Activated naive CD8-positive, alpha-beta T cell (primary cell): ENCODE measurements around the gene CBX5.

Experiments used
- H3K27ac Mint-ChIP-seq: one replicate; pipeline ENCODE4 v1.8.0; 2021; ENCODE audit warnings: mixed read lengths
- H3K27me3 Mint-ChIP-seq: one replicate; pipeline ENCODE4 v1.8.0; 2021; ENCODE audit warnings: mixed read lengths
- H3K36me3 Mint-ChIP-seq: one replicate; pipeline ENCODE4 v1.8.0; 2021; ENCODE audit warnings: mixed read lengths
- H3K4me1 Mint-ChIP-seq: one replicate; pipeline ENCODE4 v1.8.0; 2021; ENCODE audit warnings: low read depth, mixed read lengths
- H3K4me3 Mint-ChIP-seq: one replicate; pipeline ENCODE4 v1.8.0; 2021; ENCODE audit warnings: mild to moderate bottlenecking, mixed read lengths
- H3K9me3 Mint-ChIP-seq: one replicate; pipeline ENCODE4 v1.8.0; 2021; ENCODE audit warnings: low read depth, mixed read lengths

CBX5 gene

DNA sequence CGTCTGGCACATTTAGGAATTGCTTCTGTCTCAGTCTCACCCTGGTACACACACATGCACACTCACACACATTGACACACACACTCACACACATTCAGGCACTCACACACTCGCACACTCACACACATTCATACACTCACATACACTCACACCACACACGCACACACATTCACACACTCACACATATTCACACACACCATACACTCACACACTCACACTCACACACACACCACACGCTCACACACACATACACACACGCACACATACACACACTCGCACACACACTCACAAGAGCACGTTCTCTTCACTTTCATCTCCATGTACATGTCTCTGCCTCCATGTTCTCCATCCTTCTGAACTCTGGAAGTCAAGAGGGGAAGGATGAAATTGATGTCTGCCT lies 68.0 kb downstream of the CBX5 start:
- peak overlapping the region; percentile 13 for H3K27ac Mint-ChIP-seq
- H3K36me3 Mint-ChIP-seq, result no peaks in the 10 kb centered on the region
- H3K27me3 Mint-ChIP-seq, result peaks cover 12% of the 10 kb centered on the region

DNA sequence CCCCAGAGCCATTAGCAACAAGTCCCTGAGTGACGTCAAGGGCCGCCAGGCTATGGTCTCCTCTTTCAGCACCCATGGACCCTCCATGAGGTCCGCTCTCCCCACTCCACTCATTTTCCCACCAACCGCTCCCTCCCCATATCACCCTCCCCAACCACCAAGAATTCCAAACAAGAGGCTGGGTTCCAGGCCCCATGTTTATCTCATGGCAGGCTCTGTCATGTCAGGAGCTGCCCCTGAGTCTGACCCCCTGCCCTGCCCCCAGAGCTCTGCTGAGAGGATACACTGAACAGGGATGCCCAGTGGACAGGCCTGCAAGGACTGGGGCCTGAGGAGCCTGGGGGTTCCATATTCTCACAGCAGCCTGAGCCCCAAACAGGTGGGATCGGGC lies 69.5 kb downstream of the CBX5 start:
- peaks cover 11% of the 10 kb centered on the region for H3K4me1 Mint-ChIP-seq
- no peaks in the 10 kb centered on the region for H3K9me3 Mint-ChIP-seq
- H3K27ac Mint-ChIP-seq, result no peak overlapping the region
- peaks cover 15% of the 10 kb centered on the region for H3K27me3 Mint-ChIP-seq
- H3K36me3 Mint-ChIP-seq, result no peaks in the 10 kb centered on the region
- H3K4me3 Mint-ChIP-seq, result no peak overlapping the region

More for the DNA sequence above, 68.0 kb downstream of the CBX5 start:
- Mint-ChIP-seq H3K4me1 (peaks cover 21% of the 10 kb centered on the region), H3K4me3 (no peak overlapping the region), H3K9me3 (no peaks in the 10 kb centered on the region)

DNA sequence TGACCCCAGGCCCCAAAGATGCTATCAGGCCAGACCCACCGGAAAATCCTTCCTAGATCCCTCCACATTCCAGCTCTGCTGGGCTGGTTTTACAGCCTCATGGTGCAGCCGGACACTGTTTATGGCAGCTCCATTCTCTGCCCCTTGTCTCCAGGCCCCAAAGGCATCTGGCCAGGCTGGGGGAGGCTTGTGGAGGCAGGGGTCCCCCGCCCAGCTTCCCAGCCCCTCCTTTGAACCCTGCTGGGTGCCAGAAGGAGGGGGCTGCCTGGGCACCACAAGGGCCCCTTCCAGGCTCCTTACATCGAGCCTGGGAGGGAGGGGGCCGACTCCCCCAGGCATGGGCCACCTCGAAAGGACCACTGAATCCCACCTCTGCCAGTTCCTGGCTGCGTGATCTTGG lies 71.3 kb downstream of the CBX5 start:
- Mint-ChIP-seq H3K36me3 (no peaks in the 10 kb centered on the region), H3K27me3 (peaks cover 23% of the 10 kb centered on the region), H3K4me3 (no peak overlapping the region), H3K27ac (no peak overlapping the region), H3K4me1 (peaks cover 5% of the 10 kb centered on the region), H3K9me3 (no peaks in the 10 kb centered on the region)

DNA sequence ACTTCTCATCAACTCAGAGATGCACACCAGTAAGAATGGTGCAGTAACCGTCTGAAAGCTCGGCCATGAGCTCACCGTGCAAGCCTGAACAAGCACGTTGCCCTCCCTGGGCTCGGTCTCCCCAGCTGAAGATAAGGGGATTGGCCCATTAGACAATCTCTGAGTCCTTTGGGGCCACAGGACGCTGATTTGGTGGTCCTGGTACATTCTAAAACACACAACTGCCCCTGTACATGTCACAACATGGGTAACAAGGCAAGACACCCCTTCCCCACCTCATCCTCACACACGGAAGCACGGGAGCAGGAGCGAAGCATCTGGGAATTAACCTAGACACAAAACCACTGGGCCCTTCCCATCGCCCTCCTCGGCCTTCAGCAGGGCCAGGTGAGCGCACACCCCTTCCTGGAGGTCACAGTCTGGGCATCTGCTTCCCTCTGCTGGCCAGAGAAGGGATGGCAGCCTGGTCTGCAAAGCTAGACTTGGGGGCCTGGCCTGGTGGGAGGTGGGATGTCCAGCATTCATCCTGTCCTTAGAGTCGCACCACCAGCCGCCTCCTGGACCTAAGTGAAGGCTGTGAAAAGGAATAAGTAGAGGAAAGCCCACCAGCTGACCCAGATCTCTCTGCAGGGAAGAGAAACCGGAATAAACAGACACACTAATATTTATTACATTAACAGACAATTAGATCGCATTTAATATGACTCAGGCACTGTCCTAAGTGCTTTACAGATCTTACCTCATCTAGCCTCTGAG lies 72.2 kb downstream of the CBX5 start:
- Mint-ChIP-seq H3K27me3 (peaks cover 23% of the 10 kb centered on the region), H3K36me3 (no peaks in the 10 kb centered on the region), H3K4me3 (no peak overlapping the region), H3K9me3 (no peaks in the 10 kb centered on the region), H3K27ac (no peak overlapping the region), H3K4me1 (peaks cover 5% of the 10 kb centered on the region)

DNA sequence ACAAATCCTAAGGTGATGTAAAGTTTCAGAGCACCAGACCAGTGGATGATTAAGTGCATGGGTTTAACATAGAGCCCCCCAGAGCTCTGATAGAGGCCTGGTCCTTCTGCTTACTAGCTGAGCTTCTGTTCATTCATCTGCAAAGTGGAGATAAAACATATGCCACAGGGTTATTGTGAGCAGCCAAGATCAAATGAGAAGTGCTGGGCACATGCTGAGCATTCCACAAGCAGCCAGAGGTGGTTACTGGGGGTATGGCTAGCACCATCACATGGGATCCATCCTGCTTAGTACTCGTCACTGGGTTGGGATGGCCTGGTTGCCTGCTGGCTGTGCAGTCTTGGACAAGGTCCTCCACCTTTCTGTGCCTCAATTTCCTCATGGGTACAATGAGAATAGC lies 73.1 kb downstream of the CBX5 start:
- no peaks in the 10 kb centered on the region for H3K9me3 Mint-ChIP-seq
- no peak overlapping the region for H3K4me3 Mint-ChIP-seq
- H3K4me1 Mint-ChIP-seq, result peaks cover 5% of the 10 kb centered on the region
- H3K27ac Mint-ChIP-seq, result no peak overlapping the region
- no peaks in the 10 kb centered on the region for H3K36me3 Mint-ChIP-seq
- peaks cover 22% of the 10 kb centered on the region for H3K27me3 Mint-ChIP-seq

DNA sequence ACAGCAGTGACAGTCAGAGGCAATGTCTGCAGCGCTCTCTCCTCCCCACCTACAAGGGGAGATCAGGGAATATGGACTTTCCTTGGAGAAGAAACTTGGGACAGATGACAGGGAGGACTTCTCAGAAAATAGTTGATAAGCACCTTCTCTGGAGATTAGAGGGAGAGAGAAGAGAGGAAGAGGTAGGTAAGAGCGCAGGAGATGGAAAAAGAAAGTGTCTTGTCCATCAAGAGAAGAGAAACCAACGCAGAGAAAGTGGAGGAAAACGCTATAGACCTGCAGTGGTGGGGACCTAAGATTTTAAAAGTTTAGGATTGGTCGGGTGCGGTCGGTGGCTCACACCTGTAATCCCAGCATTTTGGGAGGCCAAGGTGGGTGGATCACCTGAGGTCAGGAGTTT lies 75.6 kb downstream of the CBX5 start:
- Mint-ChIP-seq H3K4me1 (peaks cover 5% of the 10 kb centered on the region), H3K9me3 (no peaks in the 10 kb centered on the region), H3K27ac (no peak overlapping the region), H3K4me3 (no peak overlapping the region), H3K36me3 (no peaks in the 10 kb centered on the region), H3K27me3 (peaks cover 34% of the 10 kb centered on the region)

DNA sequence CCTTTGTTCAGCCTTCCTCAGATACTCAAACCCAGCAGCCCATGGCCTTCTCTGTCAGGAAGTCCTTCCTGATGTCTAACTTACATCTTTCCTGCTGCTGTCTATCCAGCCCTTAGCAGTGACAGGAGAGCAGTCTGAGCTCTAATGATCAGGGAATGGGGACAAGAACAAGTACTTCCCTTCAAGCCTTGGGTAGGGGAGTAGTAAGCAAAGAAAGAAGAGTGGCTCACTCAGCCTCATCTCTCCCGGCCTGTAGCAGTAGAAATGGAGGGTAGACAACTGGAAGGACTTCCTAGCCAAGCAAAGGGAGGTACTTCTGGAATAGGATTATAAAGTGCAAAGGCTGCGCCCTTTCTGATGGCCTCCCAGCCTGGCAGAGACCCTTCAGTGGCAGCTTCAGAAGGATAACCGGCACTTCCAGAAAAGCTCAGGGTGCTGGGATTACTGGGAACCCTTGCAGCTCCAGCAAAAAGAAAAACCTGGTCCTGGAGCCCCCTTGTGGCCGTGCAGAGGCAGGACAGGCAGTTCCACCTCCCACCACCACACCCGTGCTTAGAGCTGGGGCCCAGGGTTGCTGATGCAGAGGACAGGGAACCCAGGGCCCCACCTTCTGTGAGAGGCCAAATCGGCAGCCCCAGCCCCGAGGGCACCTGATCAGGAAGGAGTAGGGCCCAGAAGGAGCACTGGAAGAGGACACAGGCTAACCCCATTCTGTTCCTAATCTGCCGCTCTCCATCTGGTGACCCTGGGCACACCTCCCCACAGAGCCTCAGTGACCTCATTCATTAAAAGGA lies 78.7 kb downstream of the CBX5 start:
- H3K4me3 Mint-ChIP-seq, result no peak overlapping the region
- H3K4me1 Mint-ChIP-seq, result peaks cover under 1% of the 10 kb centered on the region
- peaks cover 44% of the 10 kb centered on the region for H3K27me3 Mint-ChIP-seq
- H3K9me3 Mint-ChIP-seq, result no peaks in the 10 kb centered on the region
- H3K27ac Mint-ChIP-seq, result no peak overlapping the region
- H3K36me3 Mint-ChIP-seq, result no peaks in the 10 kb centered on the region

DNA sequence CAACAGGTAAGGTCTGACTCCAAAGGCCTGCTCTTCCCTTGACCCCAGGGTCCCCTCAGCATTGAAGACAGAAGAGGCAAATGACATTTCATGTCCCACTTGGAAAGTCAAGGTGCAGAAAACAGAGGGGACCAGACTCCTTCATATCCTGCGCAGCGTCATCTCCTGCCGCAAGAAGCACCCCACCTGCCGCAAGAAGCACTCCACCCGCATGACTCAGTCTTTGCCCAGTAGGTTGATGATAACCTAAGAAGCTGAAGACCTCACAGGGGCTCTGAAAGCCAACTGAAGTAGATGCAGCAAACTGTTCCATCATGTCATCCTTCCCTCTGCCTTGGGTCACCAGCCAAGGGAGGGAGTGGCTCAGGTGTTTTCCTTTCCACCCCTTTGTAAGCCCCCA lies 79.5 kb downstream of the CBX5 start:
- no peaks in the 10 kb centered on the region for H3K9me3 Mint-ChIP-seq
- no peak overlapping the region for H3K4me3 Mint-ChIP-seq
- H3K36me3 Mint-ChIP-seq, result no peaks in the 10 kb centered on the region
- no peak overlapping the region for H3K27ac Mint-ChIP-seq
- peaks cover 44% of the 10 kb centered on the region for H3K27me3 Mint-ChIP-seq
- no peaks in the 10 kb centered on the region for H3K4me1 Mint-ChIP-seq

DNA sequence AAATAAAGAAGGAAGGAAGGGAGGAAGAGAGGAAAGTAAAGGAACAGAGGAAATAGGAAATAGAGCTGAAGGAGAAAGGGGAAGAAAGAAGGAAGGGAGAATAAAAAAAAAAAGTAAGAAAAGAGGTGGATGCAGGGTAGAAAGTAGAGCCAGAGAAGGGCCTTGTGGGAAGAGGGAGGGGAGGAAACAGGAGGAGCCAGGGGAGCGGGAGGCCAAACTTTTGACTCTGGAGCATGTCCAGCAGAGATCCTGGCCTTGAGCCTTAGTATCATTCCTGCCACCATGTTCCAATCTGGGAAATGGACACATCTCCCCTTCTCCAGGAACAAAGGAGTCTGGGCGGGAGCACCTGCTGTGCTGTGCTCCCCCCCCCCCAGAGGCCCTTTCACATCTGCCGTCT lies 80.0 kb downstream of the CBX5 start:
- Mint-ChIP-seq H3K4me1 (no peaks in the 10 kb centered on the region), H3K4me3 (no peak overlapping the region), H3K36me3 (no peaks in the 10 kb centered on the region), H3K27ac (no peak overlapping the region), H3K9me3 (no peaks in the 10 kb centered on the region), H3K27me3 (peaks cover 49% of the 10 kb centered on the region)

DNA sequence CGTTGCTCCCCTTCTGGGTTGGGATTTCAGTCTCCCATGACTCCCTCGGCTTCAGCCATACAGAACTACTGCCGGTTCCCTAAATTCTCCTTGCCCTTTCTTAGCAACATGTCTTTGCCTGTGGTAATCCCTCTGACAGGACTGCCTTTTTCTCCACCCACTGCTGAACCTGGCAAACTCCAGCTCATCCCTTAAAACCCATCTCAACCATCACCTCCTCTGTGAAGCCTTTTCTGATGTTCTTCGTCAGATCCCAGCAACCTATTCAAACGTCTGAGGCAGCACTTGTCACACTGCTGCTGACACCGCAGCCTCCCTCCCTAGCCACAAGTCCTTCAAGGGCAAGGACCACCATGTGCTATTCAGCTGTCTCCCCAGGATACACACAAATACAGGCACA lies 80.9 kb downstream of the CBX5 start:
- H3K27me3 Mint-ChIP-seq, result peaks cover 46% of the 10 kb centered on the region
- H3K4me3 Mint-ChIP-seq, result no peak overlapping the region
- no peaks in the 10 kb centered on the region for H3K4me1 Mint-ChIP-seq
- H3K27ac Mint-ChIP-seq, result no peak overlapping the region
- no peaks in the 10 kb centered on the region for H3K9me3 Mint-ChIP-seq
- H3K36me3 Mint-ChIP-seq, result no peaks in the 10 kb centered on the region

DNA sequence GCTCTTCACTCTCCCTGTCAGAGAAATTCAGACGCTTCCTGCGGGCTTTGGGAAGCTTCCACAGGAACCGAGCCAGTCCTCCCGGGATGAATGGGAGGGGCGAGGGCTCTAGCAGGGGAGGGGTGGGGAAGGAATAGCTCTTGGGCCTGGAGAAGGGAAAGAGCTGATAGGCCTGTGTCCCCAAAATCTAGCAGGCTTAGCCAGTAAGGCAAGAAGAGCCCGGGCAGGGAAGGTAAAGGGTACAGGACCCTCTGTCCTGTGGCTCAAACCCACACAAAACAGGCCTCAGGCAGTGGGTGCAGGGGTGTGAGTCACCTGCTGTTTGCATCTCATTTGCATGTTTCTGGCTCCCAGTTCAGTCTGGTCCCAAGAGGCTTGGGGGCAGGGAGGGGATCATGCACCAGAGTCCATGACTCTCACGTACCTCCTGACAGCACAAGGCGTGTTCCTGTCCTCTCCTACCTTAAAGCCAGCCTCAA lies 82.5 kb downstream of the CBX5 start:
- Mint-ChIP-seq H3K27me3 (peaks cover 50% of the 10 kb centered on the region), H3K36me3 (no peaks in the 10 kb centered on the region), H3K9me3 (no peaks in the 10 kb centered on the region), H3K4me3 (no peak overlapping the region), H3K4me1 (no peaks in the 10 kb centered on the region), H3K27ac (no peak overlapping the region)

DNA sequence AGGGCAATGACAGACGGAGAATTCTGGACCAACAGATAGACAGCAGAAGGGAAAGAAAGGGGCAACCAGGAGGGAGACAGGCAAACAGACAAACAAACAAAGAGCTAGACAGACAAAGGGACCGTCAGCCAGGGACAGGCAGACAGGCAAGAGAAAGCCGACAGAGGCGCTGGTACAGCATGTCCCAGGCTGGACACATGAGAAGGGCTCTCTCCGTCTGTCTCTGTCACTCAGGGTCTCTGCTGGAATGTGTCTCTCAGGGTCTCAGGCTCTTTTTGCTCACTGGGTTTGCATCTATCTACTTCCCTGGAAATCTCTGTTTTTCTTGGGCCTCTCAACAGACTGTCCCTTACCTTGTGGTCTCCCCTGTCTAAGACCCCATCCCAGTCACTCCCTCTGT lies 82.9 kb downstream of the CBX5 start:
- no peak overlapping the region for H3K4me3 Mint-ChIP-seq
- no peaks in the 10 kb centered on the region for H3K36me3 Mint-ChIP-seq
- H3K9me3 Mint-ChIP-seq, result no peaks in the 10 kb centered on the region
- H3K27me3 Mint-ChIP-seq, result peaks cover 51% of the 10 kb centered on the region
- H3K27ac Mint-ChIP-seq, result no peak overlapping the region
- no peaks in the 10 kb centered on the region for H3K4me1 Mint-ChIP-seq

DNA sequence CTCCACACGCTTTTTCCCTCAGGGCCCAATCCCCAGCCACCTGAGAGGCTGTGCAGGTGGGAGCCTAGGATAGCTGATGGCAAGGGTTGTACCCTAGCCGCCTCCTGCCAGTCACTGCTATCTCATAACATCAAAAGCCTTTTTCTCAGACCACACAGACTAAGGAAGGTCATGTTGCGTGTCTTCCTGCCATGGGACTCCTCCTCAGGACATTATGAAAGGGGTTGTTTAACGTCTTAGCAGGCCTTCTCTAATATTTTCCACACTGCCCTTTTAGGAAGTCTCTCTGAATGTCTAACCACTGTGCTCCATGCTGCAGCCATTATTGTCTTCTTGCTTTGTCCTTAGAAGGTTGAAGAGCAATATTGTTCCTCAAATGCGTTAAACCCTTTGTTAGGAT lies 83.5 kb downstream of the CBX5 start:
- no peaks in the 10 kb centered on the region for H3K36me3 Mint-ChIP-seq
- H3K27me3 Mint-ChIP-seq, result peaks cover 50% of the 10 kb centered on the region
- no peak overlapping the region for H3K4me3 Mint-ChIP-seq
- no peaks in the 10 kb centered on the region for H3K9me3 Mint-ChIP-seq
- H3K4me1 Mint-ChIP-seq, result peaks cover 2% of the 10 kb centered on the region
- no peak overlapping the region for H3K27ac Mint-ChIP-seq

DNA sequence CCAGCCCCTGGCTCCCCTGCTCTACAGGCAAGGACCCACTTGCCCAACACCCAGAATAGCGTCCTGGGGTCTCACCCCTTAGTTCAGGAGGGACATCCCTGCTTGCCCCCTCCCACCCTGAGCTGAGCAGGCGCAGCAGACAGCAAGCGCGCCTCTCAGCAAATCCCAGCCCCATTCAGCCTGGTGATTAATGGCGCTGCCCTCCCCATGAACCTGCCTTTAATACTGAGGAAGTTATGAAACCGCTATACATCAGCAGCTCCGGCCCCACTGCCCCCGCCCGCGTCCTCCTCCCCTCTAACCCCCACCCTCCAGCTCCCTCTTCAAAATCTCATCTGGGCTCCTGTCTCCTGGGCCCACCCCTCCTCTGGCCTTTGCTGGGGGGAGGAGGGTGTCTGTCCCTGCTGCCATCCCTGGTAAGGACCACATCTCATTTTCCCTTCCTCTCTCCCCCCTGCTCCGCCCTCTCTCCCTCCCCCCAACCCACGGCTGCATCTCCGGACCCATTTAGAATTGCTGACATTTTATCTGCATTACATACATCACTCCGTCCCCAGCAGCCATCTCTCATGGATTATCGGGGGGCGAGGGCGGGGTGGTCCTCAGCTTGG lies 84.1 kb downstream of the CBX5 start:
- no peak overlapping the region for H3K4me3 Mint-ChIP-seq
- H3K27ac Mint-ChIP-seq, result no peak overlapping the region
- peaks cover 49% of the 10 kb centered on the region for H3K27me3 Mint-ChIP-seq
- H3K9me3 Mint-ChIP-seq, result no peaks in the 10 kb centered on the region
- H3K36me3 Mint-ChIP-seq, result no peaks in the 10 kb centered on the region
- peaks cover 5% of the 10 kb centered on the region for H3K4me1 Mint-ChIP-seq

DNA sequence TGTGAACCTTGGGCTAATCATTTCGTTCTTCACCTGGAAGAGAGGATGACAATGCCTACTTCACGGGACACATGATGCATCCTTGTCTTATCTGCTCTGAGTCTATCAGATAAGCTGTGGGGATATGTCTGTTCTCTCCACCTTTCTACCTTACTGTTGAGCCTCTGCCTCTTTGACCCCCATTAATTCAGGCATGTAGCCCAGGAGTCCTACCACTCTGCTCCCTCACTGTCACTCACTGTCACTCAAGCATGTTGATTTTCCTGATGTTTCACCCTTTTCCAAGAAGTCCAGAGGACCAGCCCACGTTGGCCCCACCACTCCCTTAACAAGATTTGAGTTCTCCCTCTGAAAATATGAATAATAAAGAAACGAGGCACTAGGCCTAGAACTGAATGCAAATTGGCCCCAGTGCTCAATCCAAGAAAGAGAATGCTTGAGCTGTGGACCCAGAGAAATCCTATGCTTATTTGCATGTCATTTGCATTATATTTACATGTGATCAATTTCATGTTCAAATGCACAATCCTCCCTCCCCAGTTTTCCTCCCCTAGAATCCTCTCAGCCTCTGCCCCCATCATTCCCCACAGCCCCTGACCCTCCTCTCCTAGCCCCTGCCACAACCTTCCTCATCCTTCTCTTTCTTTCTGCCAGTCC lies 84.7 kb downstream of the CBX5 start:
- Mint-ChIP-seq H3K4me3 (no peak overlapping the region), H3K27ac (no peak overlapping the region), H3K9me3 (no peaks in the 10 kb centered on the region), H3K36me3 (no peaks in the 10 kb centered on the region), H3K4me1 (peaks cover 5% of the 10 kb centered on the region), H3K27me3 (peaks cover 42% of the 10 kb centered on the region)
